Left cardiac atrium (tissue), 4 donors: ENCODE results near the gene FBXL15. TPM values are rescaled to one million over a fixed set of nuclear protein-coding genes. Genes with fewer than 3 reads are reported as not detected.
A peak's percentile ranks its signal among the peaks of the same experiment; 100 is the strongest.

ENCODE experiments used
- ATAC-seq, 2 donors: fragments of 200-7000 bp; cut with Tn5 transposase; one replicate each; pipeline ENCODE4 v1.9.1; 2020; ENCODE audit warnings: mild to moderate bottlenecking in 2 of 2, moderate library complexity in 2 of 2
- DNase-seq: peaks from one replicate; pipeline ENCODE4 v3.0.0-alpha.2; 2020
- intact Hi-C, 2 donors: fragments of 100-400 bp; cut with DNase I; formaldehyde crosslinking; loops; one replicate each; pipeline versions ENCODE4 v1.14.1 to v1.15.1; 2022 to 2023
- microRNA-seq, 2 donors: library from miRNA; unstranded; fragments of <30 nt; microRNA quantifications; one replicate each; pipeline ENCODE4 v1.2.0, GENCODE V29; 2020
- total RNA-seq, 2 donors: library from RNA; stranded (reverse); fragmentation: NEBNext Ultra II Directional; extraction: Animal tissue kit (Norgen Biotek cat#: 25700); gene quantifications; one replicate each; pipeline ENCODE4 v1.2.1, GENCODE V29; 2021
- donor health status: DM: no; HTN: yes; CAD: no.
- donor health status: DM: no; HTN: yes; CAD: no; lungs with severe emphysema.
- donor health status: DM: yes; HTN: yes; CAD: no.
- donor health status: Dilated cardiomyopathy.

FBXL15 gene
- total RNA-seq, 2 donors from 2014 or later: 13.1 to 14.0 TPM

DNA sequence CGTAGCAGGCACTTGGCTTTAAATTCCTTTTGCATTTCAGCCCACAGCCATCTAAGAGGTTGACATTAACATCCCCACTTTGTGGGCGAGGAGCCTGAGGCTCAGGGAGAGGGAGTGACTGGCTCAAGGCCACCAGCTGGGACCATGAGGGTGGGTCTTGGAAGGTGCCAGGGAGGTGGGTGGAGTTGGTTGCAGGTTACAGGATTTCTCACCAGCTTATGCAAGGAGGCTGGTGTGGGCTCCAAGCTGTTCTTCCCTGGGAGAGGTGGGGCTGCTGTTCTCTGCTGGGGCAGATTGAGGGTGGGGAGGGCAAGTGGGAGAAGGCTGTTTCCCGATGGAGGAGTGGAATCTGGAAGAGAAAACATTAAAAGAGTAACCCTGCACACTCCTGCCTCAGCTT is 44.8 kb downstream of the FBXL15 start:
- ATAC-seq (no peak), DNase-seq (no peak)
- intact Hi-C loops: no loop called here

DNA sequence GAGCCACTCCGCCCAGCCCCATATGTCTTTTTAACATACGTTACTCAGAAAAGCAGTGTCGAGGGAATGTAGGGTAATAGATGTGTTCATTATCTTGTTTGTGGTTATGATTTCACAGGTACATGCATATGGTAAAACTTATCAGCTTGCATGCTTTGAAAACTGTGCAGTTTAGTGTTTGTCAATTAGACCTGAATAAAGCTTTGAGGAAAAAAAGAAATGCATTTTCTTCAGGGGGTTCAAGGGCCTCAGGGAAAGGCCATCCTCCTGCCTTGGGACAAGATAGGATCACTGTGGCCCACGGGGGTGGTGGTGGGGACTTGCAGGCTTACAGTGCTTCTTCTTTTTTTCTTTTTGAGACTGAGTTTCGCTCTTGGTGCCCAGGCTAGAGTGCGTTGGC is 46.7 kb downstream of the FBXL15 start:
- ATAC-seq: no peak
- DNase-seq: no peak
- intact Hi-C loops: no loop called here

DNA sequence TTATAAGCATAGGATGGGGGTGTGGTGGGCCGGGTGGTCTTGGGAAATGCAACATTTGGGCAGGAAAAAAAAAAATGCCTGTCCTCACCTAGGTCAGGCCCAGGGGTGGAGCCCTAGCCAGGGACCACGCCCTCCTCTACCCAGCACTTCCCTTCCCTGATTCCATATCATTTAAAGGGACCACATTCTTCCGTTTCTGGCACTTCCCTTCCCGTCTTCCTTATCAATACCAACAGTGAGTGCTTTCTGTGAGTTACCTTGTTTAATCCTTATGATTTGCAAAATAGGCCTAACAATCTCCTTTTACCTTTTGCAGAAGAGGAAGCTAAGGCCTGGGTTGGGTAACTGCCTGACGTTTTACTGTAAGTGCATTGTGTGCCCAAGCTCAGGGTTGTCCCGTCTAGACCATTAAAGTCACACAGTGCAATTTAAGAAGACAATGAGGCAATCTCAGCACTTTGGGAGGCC is 47.4 kb downstream of the FBXL15 start:
- no peak for ATAC-seq
- intact Hi-C loops: no loop called here
- DNase-seq: no peak

DNA sequence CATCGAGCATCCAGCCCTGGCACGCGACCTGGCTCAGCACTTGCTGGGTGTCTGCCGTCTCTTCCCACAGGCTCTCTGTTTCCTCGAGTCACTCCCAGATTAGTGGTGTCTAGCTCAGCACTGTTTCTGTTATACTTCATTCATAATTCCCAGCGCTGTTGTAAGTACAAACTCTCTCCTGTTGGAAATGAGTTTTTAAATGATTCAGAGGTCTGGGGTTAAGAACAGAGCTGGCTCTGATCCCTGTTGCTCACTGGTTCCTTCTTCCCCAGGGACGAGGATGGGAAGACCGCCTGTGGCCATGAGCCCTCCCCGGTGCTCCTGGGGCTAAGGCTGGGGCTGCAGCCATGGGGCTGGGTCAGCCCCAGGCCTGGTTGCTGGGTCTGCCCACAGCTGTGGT is 48.0 kb downstream of the FBXL15 start:
- intact Hi-C loops: no loop called here
- peak; percentile 29 to 52 for ATAC-seq
- no peak for DNase-seq

DNA sequence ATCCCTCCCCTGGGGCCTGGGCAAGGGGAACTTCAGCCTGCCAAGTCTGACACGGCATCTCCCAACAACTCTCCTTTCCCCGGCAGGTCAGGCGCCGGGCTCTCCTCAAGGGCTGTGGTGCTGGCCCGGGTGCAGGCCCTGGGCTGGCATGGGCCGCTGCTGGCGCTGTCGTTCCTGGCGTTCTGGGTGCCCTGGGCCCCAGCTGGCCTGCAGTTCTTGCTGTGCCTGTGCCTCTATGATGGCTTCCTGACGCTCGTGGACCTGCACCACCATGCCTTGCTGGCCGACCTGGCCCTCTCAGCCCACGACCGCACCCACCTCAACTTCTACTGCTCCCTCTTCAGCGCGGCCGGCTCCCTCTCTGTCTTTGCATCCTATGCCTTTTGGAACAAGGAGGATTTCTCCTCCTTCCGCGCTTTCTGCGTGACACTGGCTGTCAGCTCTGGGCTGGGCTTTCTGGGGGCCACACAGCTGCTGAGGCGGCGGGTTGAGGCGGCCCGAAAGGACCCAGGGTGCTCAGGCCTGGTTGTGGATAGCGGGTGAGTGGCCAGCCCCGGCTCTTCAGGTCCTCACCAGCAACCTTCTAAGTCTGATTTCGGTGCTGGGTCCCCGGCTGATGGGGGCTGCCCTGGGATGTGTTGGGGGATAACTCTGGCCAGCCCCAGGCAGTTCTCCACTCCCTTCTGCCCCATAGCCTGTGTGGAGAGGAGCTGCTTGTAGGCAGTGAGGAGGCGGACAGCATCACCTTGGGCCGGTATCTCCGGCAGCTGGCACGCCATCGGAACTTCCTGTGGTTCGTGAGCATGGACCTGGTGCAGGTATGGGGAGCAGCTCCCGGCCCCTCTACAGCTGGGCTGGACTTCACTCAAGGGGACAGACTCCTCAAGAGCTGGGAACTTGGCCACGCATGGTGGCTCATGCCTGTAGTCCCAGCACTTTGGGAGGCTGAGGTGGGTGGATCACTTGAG is 50.2 kb downstream of the FBXL15 start:
- ATAC-seq (no peak), DNase-seq (no peak)
- intact Hi-C loops: loop anchor here in 1 of 2 donors (10.0 kb wide), 1 partner anchor 86 kb away; no protein-coding TSS in a partner anchor

Small RNAs within 50 kb of the gene (microRNA-seq; reads per million reads assigned to microRNA genes)
- 1,228 to 1,710 reads per million in 2 donors for gene MIR146B

Other genes starting within 250 kb of the FBXL15 start
- gene ELOVL3, start 194.5 kb upstream of the FBXL15 start, total RNA-seq: 1 to 10 TPM in 1 of 2 donors, not detected in 1; 1.3 TPM
- gene PITX3, start 179.3 kb upstream of the FBXL15 start, total RNA-seq: not detected
- 10 to 100 TPM; 27.6 to 32.4 TPM for gene GBF1, start 175.3 kb upstream of the FBXL15 start, total RNA-seq
- gene NFKB2, start 25.1 kb upstream of the FBXL15 start, total RNA-seq: 10 to 100 TPM; 16.1 to 24.9 TPM
- gene PSD, start 2.1 kb upstream of the FBXL15 start, total RNA-seq: 1 to 10 TPM; 2.3 to 3.4 TPM
- gene CUEDC2, start 11.7 kb downstream of the FBXL15 start, total RNA-seq: 10 to 100 TPM; 61.8 to 66.3 TPM
- gene C10orf95, start 30.7 kb downstream of the FBXL15 start, total RNA-seq: not detected
- 100 to 1,000 TPM in 1 of 2 donors, 10 to 100 TPM in 1; 89.2 to 101 TPM for gene ACTR1A, start 81.9 kb downstream of the FBXL15 start, total RNA-seq
- 1 to 10 TPM; 6.6 to 9.2 TPM for gene SUFU, start 83.1 kb downstream of the FBXL15 start, total RNA-seq
- gene TRIM8, start 223.6 kb downstream of the FBXL15 start, total RNA-seq: 100 to 1,000 TPM; 104 to 108 TPM